ENCODE measurements around the gene PCED1B.

DNA sequence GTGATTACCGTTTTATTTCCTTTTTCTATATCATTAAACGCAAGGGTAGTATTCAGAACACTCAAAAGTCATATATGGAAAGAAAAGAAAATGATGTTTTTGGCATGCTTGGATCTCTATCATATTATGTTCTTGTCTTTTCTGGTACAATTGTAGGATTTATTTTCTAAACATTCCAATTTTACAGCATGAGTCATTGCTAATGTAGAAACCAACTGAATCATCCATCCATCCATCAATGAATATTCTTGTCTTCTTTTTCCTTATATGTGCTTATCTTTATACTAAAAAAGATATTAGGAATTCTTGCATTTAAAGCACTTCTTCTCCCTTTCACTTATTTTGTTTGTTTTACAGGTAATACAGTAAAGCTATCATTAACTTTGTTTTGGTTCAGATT lies 20.7 kb downstream of the PCED1B start:
- TF ChIP-seq, protein P1, sequence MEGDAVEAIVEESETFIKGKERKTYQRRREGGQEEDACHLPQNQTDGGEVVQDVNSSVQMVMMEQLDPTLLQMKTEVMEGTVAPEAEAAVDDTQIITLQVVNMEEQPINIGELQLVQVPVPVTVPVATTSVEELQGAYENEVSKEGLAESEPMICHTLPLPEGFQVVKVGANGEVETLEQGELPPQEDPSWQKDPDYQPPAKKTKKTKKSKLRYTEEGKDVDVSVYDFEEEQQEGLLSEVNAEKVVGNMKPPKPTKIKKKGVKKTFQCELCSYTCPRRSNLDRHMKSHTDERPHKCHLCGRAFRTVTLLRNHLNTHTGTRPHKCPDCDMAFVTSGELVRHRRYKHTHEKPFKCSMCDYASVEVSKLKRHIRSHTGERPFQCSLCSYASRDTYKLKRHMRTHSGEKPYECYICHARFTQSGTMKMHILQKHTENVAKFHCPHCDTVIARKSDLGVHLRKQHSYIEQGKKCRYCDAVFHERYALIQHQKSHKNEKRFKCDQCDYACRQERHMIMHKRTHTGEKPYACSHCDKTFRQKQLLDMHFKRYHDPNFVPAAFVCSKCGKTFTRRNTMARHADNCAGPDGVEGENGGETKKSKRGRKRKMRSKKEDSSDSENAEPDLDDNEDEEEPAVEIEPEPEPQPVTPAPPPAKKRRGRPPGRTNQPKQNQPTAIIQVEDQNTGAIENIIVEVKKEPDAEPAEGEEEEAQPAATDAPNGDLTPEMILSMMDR (IDR thresholded peaks at IDR 0.05): no peak
- TF ChIP-seq POLR2A (IDR thresholded peaks at IDR 0.05): no peak
